Activated T-cell treated with anti-CD3 and anti-CD28 coated beads for 1 hour (primary cell): ENCODE results near the gene UNK.

ENCODE experiments used
- DNase-seq: peaks from one replicate; pipeline ENCODE4 v3.0.0-alpha.2; 2020; ENCODE audit warnings: low read depth

The UNK gene

DNA sequence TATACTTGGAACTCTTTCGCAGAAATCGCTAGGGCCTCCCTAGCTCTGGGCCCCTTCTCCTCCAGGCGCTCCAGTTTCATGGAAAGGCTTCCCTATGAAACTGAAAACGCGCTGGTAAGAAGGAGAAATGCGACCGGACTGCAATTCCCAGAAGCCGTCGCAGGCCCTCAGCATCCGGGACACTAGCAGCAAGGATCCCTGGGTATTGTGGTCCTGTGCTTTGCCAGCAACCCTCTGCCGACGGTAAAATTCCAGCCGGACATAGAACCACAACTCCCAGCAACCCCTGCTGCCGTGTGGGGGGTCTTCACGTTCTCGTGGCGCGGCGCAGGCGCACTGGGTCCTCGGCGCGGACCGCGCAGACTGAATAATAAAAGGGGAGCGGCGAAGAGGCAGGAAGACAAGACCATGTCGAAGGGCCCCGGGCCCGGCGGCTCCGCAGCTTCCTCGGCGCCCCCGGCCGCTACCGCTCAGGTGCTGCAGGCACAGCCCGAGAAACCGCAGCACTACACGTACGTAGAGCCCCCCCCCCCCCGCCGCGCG is at the start of gene UNK:
UNK (plus strand) TSS at position 334 of the 543 bp plus-strand sequence; CDS start at position 409, 75 bp downstream.
- DNase-seq: peak; percentile 91

DNA sequence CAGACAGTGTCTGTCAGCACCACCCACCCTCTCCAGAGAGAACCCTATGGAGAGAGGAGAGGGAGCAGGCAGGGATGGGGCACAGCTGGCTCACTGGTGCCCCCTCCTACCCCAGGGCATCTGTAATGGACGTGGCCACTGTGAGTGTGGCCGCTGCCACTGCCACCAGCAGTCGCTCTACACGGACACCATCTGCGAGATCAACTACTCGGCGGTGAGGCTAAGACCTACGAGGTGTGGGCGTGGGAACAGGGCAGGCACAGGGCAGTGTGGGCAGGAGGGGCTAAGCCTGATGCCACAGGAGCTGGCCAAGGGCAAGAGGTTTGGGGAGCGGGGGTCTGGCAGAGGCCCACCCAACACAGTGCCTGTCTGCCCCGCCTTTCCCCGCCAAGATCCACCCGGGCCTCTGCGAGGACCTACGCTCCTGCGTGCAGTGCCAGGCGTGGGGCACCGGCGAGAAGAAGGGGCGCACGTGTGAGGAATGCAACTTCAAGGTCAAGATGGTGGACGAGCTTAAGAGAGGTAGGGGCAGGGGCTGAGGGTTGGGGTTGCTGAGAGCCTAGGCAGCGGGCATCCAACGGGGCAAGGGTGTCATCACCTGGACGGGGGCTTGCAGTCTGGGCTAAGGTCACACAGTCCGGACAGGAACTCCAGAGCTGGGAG is 48.3 kb upstream of the UNK start:
- no peak for DNase-seq

GRCh38 chr17:75737133-75737962 is 47.3 kb upstream of the UNK start:
- no peak for DNase-seq

- DNase-seq: no peak
These were observed 46.3 kb upstream of the UNK start for GRCh38 chr17:75738218-75738802.

GRCh38 chr17:75739174-75739573 is 45.4 kb upstream of the UNK start:
- DNase-seq: no peak

- DNase-seq: no peak
These were observed 44.8 kb upstream of the UNK start for GRCh38 chr17:75739801-75740200.

DNA sequence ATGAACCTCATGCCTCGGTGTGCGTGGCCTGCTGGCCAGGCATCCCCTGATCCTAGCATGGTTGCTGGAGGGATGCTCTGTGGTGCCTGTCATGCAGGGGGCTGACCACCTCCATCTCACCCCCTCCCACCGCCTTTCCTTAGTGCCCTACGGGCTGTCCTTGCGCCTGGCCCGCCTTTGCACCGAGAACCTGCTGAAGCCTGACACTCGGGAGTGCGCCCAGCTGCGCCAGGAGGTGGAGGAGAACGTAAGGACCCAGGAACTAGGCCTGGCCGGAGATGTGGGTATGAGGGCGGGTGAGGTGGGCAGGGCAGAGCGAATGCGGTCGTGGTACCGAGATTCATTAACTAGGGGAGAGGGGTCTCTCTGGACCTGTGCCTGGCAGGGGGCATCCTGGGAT is 44.4 kb upstream of the UNK start:
- DNase-seq: no peak

- DNase-seq: no peak
These were observed 44.0 kb upstream of the UNK start for GRCh38 chr17:75740631-75741077.

DNA sequence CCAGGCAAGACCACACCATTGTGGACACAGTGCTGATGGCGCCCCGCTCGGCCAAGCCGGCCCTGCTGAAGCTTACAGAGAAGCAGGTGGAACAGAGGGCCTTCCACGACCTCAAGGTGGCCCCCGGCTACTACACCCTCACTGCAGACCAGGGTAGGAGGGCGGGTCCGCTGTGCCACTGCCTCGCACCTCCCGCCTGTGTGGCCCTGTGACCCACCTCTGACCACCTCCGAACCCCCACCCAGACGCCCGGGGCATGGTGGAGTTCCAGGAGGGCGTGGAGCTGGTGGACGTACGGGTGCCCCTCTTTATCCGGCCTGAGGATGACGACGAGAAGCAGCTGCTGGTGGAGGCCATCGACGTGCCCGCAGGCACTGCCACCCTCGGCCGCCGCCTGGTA is 42.3 kb upstream of the UNK start:
- no peak for DNase-seq

DNA sequence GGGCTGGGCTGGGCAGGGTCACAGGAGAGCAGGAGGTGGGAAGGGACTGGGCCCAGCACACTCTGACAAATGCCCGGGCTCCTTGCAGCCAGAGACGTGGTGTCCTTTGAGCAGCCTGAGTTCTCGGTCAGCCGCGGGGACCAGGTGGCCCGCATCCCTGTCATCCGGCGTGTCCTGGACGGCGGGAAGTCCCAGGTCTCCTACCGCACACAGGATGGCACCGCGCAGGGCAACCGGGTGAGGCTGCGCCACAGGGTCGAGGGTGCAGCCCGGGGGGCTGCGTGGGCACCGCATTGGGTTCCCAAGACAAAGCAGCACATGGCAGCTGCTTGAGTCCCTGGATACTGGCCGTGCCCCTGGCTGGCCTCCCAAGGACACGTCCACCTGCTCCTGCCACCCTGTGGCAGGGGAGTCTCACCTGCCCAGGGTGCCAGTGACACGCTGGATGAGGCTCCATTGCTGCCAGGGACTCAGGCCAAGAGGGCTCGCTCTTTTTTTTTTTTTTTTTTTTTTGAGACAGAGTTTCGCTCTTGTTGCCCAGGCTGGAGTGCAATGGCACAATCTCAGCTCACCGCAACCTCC is 40.9 kb upstream of the UNK start:
- DNase-seq: no peak

DNA sequence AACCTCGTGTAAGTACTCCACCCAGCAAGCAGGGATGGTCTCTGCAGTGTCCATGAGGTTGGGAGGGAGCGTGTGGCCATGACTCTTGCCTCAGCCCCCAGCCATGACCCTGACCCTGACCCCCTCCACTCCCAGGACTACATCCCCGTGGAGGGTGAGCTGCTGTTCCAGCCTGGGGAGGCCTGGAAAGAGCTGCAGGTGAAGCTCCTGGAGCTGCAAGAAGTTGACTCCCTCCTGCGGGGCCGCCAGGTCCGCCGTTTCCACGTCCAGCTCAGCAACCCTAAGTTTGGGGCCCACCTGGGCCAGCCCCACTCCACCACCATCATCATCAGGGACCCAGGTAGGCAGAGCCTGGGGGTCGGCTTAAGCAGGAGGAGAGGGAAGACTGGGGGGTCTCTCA is 35.9 kb upstream of the UNK start:
- DNase-seq: no peak

DNA sequence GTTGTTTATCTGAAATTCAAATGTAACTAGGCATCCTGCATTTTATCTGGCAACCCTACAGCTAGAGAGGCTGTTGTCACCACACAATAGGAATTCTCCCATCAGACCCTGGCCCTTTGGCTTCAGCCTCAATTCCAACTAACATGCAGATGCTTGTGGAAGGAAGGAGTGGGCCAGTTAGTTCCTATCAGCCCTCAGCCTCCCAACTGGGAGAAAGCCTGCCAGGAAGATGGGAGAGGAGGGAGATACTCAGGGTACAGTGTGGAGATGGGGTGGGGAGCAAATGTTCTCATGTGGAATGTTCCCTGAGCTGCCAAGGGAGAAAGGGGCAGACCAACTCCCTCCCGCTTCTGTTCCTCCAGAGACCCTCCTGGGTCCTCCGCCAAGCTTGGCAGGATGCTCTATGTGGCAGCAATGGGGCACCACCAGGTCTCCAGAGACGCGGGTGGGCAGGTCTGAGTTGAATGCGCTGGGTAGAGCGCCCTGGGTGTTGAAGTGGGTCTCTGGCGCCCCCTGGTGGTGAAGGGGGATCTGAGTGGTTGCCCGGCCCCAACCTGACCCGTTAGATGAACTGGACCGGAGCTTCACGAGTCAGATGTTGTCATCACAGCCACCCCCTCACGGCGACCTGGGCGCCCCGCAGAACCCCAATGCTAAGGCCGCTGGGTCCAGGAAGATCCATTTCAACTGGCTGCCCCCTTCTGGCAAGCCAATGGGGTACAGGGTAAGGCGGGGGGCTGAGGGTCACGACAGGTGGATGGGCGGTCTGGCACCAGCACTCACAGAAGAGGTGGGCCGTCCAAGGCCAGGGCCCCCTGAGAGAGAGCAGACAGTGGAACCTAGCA is 34.8 kb upstream of the UNK start:
- peak; percentile 98 for DNase-seq

DNA sequence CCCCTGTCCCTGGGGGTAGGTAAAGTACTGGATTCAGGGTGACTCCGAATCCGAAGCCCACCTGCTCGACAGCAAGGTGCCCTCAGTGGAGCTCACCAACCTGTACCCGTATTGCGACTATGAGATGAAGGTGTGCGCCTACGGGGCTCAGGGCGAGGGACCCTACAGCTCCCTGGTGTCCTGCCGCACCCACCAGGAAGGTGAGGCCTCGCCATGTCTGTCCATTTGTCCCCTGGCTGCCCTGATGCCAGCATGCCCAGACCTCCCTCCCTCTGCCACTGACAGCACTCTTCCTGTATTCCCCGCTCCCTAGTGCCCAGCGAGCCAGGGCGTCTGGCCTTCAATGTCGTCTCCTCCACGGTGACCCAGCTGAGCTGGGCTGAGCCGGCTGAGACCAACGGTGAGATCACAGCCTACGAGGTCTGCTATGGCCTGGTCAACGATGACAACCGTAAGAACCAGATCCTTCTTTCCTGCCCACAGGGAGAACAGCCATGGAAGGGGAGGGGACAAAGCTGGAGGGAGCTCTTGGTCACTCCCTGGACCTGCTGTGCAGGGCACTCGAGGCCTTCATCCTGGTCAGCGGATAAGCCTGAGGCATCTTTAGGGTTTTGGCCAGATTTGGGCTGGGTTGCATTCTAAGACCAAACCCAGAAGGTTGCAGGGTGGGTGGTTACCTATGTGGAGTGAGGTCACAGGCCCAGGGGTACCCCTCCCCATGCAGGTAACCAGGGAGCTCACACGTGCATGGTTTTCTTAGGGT is 33.8 kb upstream of the UNK start:
- no peak for DNase-seq

DNA sequence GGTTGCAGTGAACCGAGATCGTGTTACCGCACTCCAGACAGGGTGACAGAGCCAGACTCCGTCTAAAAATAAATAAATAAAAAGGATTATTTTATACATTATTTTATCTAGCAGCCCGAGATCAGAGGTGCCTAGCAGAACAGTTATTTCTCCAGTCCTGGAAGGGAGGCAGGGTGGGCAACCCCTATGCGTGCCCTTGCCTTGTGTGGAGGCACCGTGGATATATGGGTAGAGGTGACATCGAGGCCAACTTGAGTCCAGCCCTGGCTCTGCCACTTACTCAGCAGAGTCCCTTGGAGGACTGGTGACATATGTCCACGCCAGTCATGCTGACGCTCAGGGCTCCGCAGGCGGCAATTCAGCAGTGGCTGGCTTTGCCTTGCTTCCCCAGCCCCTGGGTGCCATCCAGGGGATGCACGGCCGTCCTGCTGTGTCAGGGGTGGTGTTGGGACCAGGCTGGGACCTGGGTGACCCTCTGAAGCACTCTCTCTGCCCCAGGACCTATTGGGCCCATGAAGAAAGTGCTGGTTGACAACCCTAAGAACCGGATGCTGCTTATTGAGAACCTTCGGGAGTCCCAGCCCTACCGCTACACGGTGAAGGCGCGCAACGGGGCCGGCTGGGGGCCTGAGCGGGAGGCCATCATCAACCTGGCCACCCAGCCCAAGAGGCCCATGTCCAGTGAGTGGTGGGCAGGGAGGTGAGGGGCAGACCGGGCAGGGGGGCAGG is 32.8 kb upstream of the UNK start:
- no peak for DNase-seq

DNA sequence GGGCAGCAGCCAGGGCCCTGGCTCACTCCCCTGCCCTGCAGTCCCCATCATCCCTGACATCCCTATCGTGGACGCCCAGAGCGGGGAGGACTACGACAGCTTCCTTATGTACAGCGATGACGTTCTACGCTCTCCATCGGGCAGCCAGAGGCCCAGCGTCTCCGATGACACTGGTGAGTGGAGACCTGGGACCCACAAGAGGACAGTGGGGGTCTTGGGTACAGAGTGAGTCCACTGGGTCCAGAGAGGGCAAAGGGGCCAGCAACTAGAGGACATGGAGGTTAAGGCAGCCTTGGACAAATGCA is 32.2 kb upstream of the UNK start:
- no peak for DNase-seq

GRCh38 chr17:75752802-75753513 is 31.6 kb upstream of the UNK start:
- DNase-seq: no peak

DNA sequence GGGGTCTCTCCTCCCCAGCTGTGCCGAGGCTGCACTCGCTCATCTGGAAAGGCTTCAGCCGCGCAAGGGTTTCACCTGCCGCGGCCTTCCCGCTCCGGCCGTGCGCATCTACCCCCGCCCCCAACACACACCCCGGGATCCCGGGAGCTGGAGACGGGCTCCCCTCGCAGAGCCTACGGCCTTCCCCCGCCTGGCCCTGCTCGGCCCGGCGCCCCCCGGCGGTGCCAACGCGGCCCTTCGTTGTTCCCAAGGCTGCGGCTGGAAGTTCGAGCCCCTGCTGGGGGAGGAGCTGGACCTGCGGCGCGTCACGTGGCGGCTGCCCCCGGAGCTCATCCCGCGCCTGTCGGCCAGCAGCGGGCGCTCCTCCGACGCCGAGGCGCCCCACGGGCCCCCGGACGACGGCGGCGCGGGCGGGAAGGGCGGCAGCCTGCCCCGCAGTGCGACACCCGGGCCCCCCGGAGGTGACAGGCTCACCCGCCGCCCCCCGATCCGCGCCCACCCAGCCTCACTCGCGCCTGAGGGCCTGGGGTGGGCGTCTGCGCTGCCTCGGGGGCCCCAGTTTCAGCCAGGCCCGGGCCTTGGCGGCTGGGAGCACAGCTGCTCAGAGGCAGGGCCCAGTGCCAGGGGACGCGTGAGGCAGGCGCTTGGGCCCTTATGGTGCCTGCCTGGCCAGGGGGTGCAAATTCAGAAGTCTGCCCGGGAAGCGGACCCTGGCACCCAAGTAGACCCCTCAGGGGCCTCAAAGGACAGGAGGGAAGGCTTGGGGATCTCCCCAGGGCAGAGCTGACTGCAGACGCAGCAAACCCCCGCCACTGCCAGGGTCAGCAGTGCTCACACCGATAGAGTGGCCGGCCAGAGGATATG is 30.9 kb upstream of the UNK start:
- DNase-seq: peak; percentile 64

DNA sequence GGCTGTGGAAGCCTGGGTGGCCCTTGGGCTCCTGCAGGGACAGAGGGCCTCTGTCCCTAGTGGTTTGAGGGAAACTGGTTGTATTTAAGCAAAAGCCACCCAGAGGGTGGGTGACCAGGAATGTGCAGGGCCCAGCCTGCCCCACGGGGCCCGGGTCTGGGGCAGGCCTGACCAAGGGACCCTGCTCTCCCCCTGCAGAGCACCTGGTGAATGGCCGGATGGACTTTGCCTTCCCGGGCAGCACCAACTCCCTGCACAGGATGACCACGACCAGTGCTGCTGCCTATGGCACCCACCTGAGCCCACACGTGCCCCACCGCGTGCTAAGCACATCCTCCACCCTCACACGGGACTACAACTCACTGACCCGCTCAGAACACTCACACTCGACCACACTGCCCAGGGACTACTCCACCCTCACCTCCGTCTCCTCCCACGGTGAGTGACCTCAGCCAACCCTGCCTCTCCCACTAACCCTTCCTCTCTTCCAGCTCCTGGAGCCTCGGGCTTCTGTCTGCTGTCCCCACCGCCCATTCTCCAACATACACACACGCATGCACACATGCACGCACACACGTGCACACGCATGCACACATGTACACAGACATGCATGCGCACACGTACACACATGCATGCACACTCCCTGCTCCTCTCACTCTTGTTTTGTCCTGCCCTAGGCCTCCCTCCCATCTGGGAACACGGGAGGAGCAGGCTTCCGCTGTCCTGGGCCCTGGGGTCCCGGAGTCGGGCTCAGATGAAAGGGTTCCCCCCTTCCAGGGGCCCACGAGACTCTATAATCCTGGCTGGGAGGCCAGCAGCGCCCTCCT is 30.0 kb upstream of the UNK start:
- DNase-seq: no peak
